HepG2 (cell line): ENCODE results near the gene GAS5. TPM values are rescaled to one million over a fixed set of nuclear protein-coding genes. Genes with fewer than 3 reads are reported as not detected.

Experiments
- CEBPG ChIP-seq: IDR thresholded peaks from 2 replicates; pipeline ENCODE4 v1.6.1; 2016
- EZH2 ChIP-seq: conservative IDR thresholded peaks from 2 replicates; pipeline ENCODE4 v1.6.1; 2012; ENCODE audit warnings: mild to moderate bottlenecking, low read depth, low read length, moderate library complexity
- GABPA ChIP-seq, 2 experiments: IDR thresholded peaks; 2 replicates each; pipeline ENCODE4 v1.6.1; 2011 to 2016; ENCODE audit warnings: low read depth in 2 of 2, low read length in 1 of 2, missing biosample characterization in 1 of 2, missing genetic modification characterization in 1 of 2
- HIVEP1 ChIP-seq: sonication (generic); formaldehyde crosslinking; IDR thresholded peaks from 2 replicates; pipeline ENCODE4 v1.4.0; 2020; ENCODE audit warnings: mild to moderate bottlenecking, missing genetic modification reagents
- JUND ChIP-seq: sonication (generic); formaldehyde crosslinking; IDR thresholded peaks from 2 replicates; pipeline ENCODE4 v1.8.0; 2022; ENCODE audit warnings: mild to moderate bottlenecking, missing genetic modification reagents
- KMT2B ChIP-seq: IDR thresholded peaks from 2 replicates; pipeline ENCODE4 v1.6.1; 2016; ENCODE audit warnings: missing genetic modification reagents, missing compliant biosample characterization
- NKX3-1 ChIP-seq: sonication (generic); formaldehyde crosslinking; IDR thresholded peaks from 2 replicates; pipeline ENCODE4 v1.5.0; 2020; ENCODE audit warnings: missing genetic modification reagents
- NR2C2 ChIP-seq: sonication (generic); formaldehyde crosslinking; IDR thresholded peaks from 2 replicates; pipeline ENCODE4 v1.4.0; 2020; ENCODE audit warnings: missing genetic modification reagents, mild to moderate bottlenecking, moderate library complexity, borderline replicate concordance
- REXO4 ChIP-seq: sonication (generic); formaldehyde crosslinking; IDR thresholded peaks from 2 replicates; pipeline ENCODE4 v1.8.0; 2022; ENCODE audit warnings: missing genetic modification reagents, mild to moderate bottlenecking, borderline replicate concordance
- SP2 ChIP-seq: sonication (generic); formaldehyde crosslinking; IDR thresholded peaks from 2 replicates; pipeline ENCODE4 v1.5.1; 2020; ENCODE audit warnings: mild to moderate bottlenecking, missing genetic modification reagents
- SRSF9 ChIP-seq: fragments of 200-400 bp; formaldehyde crosslinking; IDR thresholded peaks from 2 replicates; pipeline ENCODE4 v1.6.1; 2018; ENCODE audit warnings: borderline replicate concordance, mild to moderate bottlenecking, low read depth, low read length; ENCODE audit not compliant: insufficient read depth, poor library complexity, severe bottlenecking
- YEATS2 ChIP-seq: sonication (generic); formaldehyde crosslinking; IDR thresholded peaks from 2 replicates; pipeline ENCODE4 v1.4.0; 2020; ENCODE audit warnings: missing genetic modification reagents, borderline replicate concordance
- ZFP36L2 ChIP-seq: sonication (generic); formaldehyde crosslinking; IDR thresholded peaks from 2 replicates; pipeline ENCODE4 v1.4.0; 2020; ENCODE audit warnings: missing genetic modification reagents
- ZNF430 ChIP-seq: sonication (generic); formaldehyde crosslinking; IDR thresholded peaks from 2 replicates; pipeline ENCODE4 v1.9.0; 2021; ENCODE audit warnings: mild to moderate bottlenecking, missing genetic modification reagents
- ZNF496 ChIP-seq: sonication (generic); formaldehyde crosslinking; IDR thresholded peaks from 2 replicates; pipeline ENCODE4 v1.8.1; 2023; ENCODE audit warnings: mild to moderate bottlenecking, moderate library complexity, missing genetic modification reagents; ENCODE audit not compliant: insufficient replicate concordance
- ZNF564 ChIP-seq: sonication (generic); formaldehyde crosslinking; IDR thresholded peaks from 2 replicates; pipeline ENCODE4 v1.8.1; 2023; ENCODE audit warnings: mild to moderate bottlenecking, missing genetic modification reagents
- ZNF670 ChIP-seq: sonication (generic); formaldehyde crosslinking; IDR thresholded peaks from 2 replicates; pipeline ENCODE4 v1.8.0; 2022; ENCODE audit warnings: mild to moderate bottlenecking, missing genetic modification reagents, borderline replicate concordance
- ZNF790 ChIP-seq: sonication (generic); formaldehyde crosslinking; IDR thresholded peaks from 2 replicates; pipeline ENCODE4 v1.8.0; 2022; ENCODE audit warnings: missing genetic modification reagents, mild to moderate bottlenecking, borderline replicate concordance
- polyA plus RNA-seq, 8 experiments: library from polyadenylated mRNA; depleted of rRNA in 3 of 8; stranded (reverse) in 7 of 8; unstranded in 1 of 8; fragments of >200 nt; fragmentation: Illumina TruSeq in 4 of 8; extraction: Trizol in 4 of 8; gene quantifications; 2 replicates each; pipeline versions ENCODE4 v1.2.1 to v1.2.3, GENCODE V29; 2011 to 2016; ENCODE audit warnings: low read depth in 4 of 8, missing spikeins in 1 of 8, mixed read lengths in 1 of 8; ENCODE audit not compliant: insufficient read depth in 1 of 8
- total RNA-seq, 5 experiments: library from RNA; depleted of rRNA; stranded (reverse); fragments of >200 nt; fragmentation: Illumina TruSeq; extraction: Trizol; gene quantifications; 2 replicates each; pipeline ENCODE4 v1.2.3, GENCODE V29; 2016; ENCODE audit warnings: low read depth in 1 of 5
- TF ChIP-seq, protein P1 (sequence below): IDR thresholded peaks from 2 replicates; pipeline ENCODE4 v1.6.1; 2016
- TF ChIP-seq, protein P2 (sequence below): sonication (generic); formaldehyde crosslinking; IDR thresholded peaks from 2 replicates; pipeline ENCODE4 v1.9.0; 2021; ENCODE audit warnings: missing genetic modification reagents, borderline replicate concordance
- TF ChIP-seq, protein P3 (sequence below): sonication (generic); formaldehyde crosslinking; IDR thresholded peaks from 2 replicates; pipeline ENCODE4 v1.9.0; 2021; ENCODE audit warnings: mild to moderate bottlenecking, missing genetic modification reagents
- TF ChIP-seq, protein P4 (sequence below): fragments of 450-650 bp; IDR thresholded peaks from 2 replicates; pipeline ENCODE4 v1.6.1; 2017

GAS5 gene
- total and polyA plus RNA-seq, 2 of the 13 experiments (the other 11 are each of a cell fraction or from before 2014, with no cell fraction given): 352 to 738 TPM

DNA sequence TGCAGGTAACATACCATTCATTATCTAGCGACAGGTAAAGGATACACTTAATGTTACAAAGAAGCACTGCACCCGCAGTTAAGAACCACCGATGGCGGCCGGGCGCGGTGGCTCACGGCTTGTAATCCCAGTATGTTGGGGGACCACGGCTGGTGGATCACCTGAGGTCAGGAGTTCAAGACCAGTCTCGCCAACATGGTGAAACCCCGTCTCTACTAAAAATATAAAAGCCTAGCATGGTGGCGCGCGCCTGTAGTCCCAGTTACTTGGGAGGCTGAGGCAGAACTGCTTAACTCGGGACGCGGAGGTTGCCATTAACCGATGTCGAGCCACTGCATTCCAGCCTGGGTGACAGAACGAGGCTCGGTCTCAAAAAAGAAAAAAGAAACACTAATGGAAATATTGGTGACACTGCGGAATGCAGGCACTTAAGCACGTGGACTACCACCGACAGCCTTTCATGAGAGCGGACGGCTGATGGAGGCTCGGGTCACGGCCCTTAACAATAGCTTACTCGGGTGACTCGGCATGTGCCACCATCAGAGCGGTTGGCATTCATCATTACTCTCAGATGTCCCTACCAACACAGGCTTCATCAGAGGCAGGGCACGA lies 542 bp downstream of the GAS5 start (continued):
- no peak for TF ChIP-seq SRSF9
- no peak for TF ChIP-seq REXO4
- no peak; the same call in 1 of the 2 replicates for TF ChIP-seq ZNF564
- TF ChIP-seq, protein P1, sequence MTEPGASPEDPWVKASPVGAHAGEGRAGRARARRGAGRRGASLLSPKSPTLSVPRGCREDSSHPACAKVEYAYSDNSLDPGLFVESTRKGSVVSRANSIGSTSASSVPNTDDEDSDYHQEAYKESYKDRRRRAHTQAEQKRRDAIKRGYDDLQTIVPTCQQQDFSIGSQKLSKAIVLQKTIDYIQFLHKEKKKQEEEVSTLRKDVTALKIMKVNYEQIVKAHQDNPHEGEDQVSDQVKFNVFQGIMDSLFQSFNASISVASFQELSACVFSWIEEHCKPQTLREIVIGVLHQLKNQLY (CRISPR knock-in tag): no peak
- TF ChIP-seq KMT2B (CRISPR knock-in tag): no peak
- TF ChIP-seq NKX3-1 (CRISPR knock-in tag): no peak
- TF ChIP-seq, protein P2, sequence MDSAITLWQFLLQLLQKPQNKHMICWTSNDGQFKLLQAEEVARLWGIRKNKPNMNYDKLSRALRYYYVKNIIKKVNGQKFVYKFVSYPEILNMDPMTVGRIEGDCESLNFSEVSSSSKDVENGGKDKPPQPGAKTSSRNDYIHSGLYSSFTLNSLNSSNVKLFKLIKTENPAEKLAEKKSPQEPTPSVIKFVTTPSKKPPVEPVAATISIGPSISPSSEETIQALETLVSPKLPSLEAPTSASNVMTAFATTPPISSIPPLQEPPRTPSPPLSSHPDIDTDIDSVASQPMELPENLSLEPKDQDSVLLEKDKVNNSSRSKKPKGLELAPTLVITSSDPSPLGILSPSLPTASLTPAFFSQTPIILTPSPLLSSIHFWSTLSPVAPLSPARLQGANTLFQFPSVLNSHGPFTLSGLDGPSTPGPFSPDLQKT (CRISPR knock-in tag): no peak
- TF ChIP-seq SP2 (CRISPR knock-in tag): no peak
- no peak for TF ChIP-seq ZNF496
- TF ChIP-seq CEBPG (CRISPR knock-in tag): no peak
- TF ChIP-seq YEATS2 (CRISPR knock-in tag): no peak
- TF ChIP-seq JUND (CRISPR knock-in tag): no peak
- no peak for TF ChIP-seq GABPA (IDR thresholded peaks at IDR 0.05; ENCODE audit: low read depth, low read length)
- TF ChIP-seq GABPA (CRISPR knock-in tag; IDR thresholded peaks at IDR 0.05; ENCODE audit: low read depth): no peak
- no peak for TF ChIP-seq ZNF790 (CRISPR knock-in tag)
- peak; percentile 35; the same call in 1 of the 2 replicates for TF ChIP-seq ZNF430 (CRISPR knock-in tag)
- TF ChIP-seq EZH2: no peak
- TF ChIP-seq ZNF670 (CRISPR knock-in tag): no peak
- TF ChIP-seq, protein P3, sequence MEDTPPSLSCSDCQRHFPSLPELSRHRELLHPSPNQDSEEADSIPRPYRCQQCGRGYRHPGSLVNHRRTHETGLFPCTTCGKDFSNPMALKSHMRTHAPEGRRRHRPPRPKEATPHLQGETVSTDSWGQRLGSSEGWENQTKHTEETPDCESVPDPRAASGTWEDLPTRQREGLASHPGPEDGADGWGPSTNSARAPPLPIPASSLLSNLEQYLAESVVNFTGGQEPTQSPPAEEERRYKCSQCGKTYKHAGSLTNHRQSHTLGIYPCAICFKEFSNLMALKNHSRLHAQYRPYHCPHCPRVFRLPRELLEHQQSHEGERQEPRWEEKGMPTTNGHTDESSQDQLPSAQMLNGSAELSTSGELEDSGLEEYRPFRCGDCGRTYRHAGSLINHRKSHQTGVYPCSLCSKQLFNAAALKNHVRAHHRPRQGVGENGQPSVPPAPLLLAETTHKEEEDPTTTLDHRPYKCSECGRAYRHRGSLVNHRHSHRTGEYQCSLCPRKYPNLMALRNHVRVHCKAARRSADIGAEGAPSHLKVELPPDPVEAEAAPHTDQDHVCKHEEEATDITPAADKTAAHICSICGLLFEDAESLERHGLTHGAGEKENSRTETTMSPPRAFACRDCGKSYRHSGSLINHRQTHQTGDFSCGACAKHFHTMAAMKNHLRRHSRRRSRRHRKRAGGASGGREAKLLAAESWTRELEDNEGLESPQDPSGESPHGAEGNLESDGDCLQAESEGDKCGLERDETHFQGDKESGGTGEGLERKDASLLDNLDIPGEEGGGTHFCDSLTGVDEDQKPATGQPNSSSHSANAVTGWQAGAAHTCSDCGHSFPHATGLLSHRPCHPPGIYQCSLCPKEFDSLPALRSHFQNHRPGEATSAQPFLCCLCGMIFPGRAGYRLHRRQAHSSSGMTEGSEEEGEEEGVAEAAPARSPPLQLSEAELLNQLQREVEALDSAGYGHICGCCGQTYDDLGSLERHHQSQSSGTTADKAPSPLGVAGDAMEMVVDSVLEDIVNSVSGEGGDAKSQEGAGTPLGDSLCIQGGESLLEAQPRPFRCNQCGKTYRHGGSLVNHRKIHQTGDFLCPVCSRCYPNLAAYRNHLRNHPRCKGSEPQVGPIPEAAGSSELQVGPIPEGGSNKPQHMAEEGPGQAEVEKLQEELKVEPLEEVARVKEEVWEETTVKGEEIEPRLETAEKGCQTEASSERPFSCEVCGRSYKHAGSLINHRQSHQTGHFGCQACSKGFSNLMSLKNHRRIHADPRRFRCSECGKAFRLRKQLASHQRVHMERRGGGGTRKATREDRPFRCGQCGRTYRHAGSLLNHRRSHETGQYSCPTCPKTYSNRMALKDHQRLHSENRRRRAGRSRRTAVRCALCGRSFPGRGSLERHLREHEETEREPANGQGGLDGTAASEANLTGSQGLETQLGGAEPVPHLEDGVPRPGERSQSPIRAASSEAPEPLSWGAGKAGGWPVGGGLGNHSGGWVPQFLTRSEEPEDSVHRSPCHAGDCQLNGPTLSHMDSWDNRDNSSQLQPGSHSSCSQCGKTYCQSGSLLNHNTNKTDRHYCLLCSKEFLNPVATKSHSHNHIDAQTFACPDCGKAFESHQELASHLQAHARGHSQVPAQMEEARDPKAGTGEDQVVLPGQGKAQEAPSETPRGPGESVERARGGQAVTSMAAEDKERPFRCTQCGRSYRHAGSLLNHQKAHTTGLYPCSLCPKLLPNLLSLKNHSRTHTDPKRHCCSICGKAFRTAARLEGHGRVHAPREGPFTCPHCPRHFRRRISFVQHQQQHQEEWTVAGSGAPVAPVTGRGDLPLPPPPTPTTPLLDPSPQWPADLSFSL (CRISPR knock-in tag): no peak
- no peak for TF ChIP-seq NR2C2 (CRISPR knock-in tag)
- no peak for TF ChIP-seq HIVEP1 (CRISPR knock-in tag)
- no peak for TF ChIP-seq ZFP36L2 (CRISPR knock-in tag)
- TF ChIP-seq, protein P4, sequence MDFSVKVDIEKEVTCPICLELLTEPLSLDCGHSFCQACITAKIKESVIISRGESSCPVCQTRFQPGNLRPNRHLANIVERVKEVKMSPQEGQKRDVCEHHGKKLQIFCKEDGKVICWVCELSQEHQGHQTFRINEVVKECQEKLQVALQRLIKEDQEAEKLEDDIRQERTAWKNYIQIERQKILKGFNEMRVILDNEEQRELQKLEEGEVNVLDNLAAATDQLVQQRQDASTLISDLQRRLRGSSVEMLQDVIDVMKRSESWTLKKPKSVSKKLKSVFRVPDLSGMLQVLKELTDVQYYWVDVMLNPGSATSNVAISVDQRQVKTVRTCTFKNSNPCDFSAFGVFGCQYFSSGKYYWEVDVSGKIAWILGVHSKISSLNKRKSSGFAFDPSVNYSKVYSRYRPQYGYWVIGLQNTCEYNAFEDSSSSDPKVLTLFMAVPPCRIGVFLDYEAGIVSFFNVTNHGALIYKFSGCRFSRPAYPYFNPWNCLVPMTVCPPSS: no peak
